ENCODE data around the gene OR6C1. TPM values are rescaled to one million over a fixed set of nuclear protein-coding genes. Genes with fewer than 3 reads are reported as not detected.
"Not testable (repeated sequence)": the region's sequence is repeated elsewhere in the genome, so short reads cannot be mapped to it uniquely, and the experiment has no call there.

OR6C1 gene
- total RNA-seq, 2 donors from 2014 or later: not detected

GRCh38 chr12:55330446-55330845, 16.3 kb downstream of the OR6C1 start, which contains the start of gene OR6C3:
TSS of gene OR6C3 (plus strand) at chr12:55330746. CDS start at chr12:55331701, 955 bp downstream.
- Histone ChIP-seq H3K27ac (no peak within 1 kb of the TSS), H3K9me3 (no peaks in the 10 kb centered on the region), H3K4me1 (replicated peaks) (no peaks in the 10 kb centered on the region), H3K4me3 (no peak within 1 kb of the TSS), H3K36me3 (no peaks in the 10 kb centered on the region), H3K27me3 (replicated peaks; ENCODE audit: insufficient read depth) (no peaks in the 10 kb centered on the region)
- intact Hi-C loops (cut with DNase I): no loop called here
- TF ChIP-seq POLR2AphosphoS5 (IDR thresholded peaks at IDR 0.05) (no peak), CTCF (IDR thresholded peaks at IDR 0.05) (no peak), POLR2A (IDR thresholded peaks at IDR 0.05) (no peak)
- WGBS: 95% methylated on average over 1 of the region's 1 CpG
- DNase-seq (ENCODE audit: low spot score): no peak

- Histone ChIP-seq H3K27me3 (replicated peaks; ENCODE audit: insufficient read depth) (no peaks in the 10 kb centered on the region), H3K4me3 (no peak overlapping the region), H3K4me1 (replicated peaks) (no peaks in the 10 kb centered on the region), H3K27ac (no peak overlapping the region), H3K9me3 (no peaks in the 10 kb centered on the region), H3K36me3 (no peaks in the 10 kb centered on the region)
- TF ChIP-seq POLR2A (IDR thresholded peaks at IDR 0.05): no peak
- no peak for TF ChIP-seq POLR2AphosphoS5 (IDR thresholded peaks at IDR 0.05)
- no peak for TF ChIP-seq CTCF (IDR thresholded peaks at IDR 0.05)
- DNase-seq (ENCODE audit: low spot score): no peak
- 91% methylated on average over 10 of the region's 10 CpGs for WGBS
- intact Hi-C loops (cut with DNase I): no loop called here
These were observed 21.9 kb downstream of the OR6C1 start for GRCh38 chr12:55336002-55336401.

GRCh38 chr12:55355338-55355737, 41.2 kb downstream of the OR6C1 start:
- DNase-seq (ENCODE audit: low spot score); H3K27me3 ChIP-seq (replicated peaks; ENCODE audit: insufficient read depth); H3K4me1 ChIP-seq (replicated peaks); H3K9me3 ChIP-seq; H3K36me3 ChIP-seq; H3K27ac ChIP-seq; intact Hi-C loops (cut with DNase I); H3K4me3 ChIP-seq: not testable (repeated sequence)
- WGBS: 44% methylated on average over 4 of the region's 4 CpGs

- intact Hi-C loops (cut with DNase I): no loop called here
- Histone ChIP-seq H3K36me3 (no peaks in the 10 kb centered on the region), H3K9me3 (no peaks in the 10 kb centered on the region), H3K27me3 (replicated peaks; ENCODE audit: insufficient read depth) (peaks cover 3% of the 10 kb centered on the region), H3K4me3 (no peak within 1 kb of the TSS), H3K4me1 (replicated peaks) (no peaks in the 10 kb centered on the region), H3K27ac (no peak within 1 kb of the TSS)
- TF ChIP-seq POLR2A (IDR thresholded peaks at IDR 0.05) (no peak), CTCF (IDR thresholded peaks at IDR 0.05) (no peak)
- DNase-seq (ENCODE audit: low spot score): no peak
- 79% methylated on average over 4 of the region's 4 CpGs for WGBS
These were observed 48.5 kb downstream of the OR6C1 start, which contains the start of gene OR6C75 for GRCh38 chr12:55362675-55363074. TSS of gene OR6C75 (plus strand) at chr12:55362975. CDS start at chr12:55365111, 2,136 bp downstream.

- no peak overlapping the region for H3K27ac ChIP-seq
- no peaks in the 10 kb centered on the region for H3K27me3 ChIP-seq (replicated peaks; ENCODE audit: insufficient read depth)
- H3K4me1 ChIP-seq (replicated peaks): no peaks in the 10 kb centered on the region
- 83% methylated on average over 3 of the region's 3 CpGs for WGBS
- TF ChIP-seq CTCF (IDR thresholded peaks at IDR 0.05): no peak
- no peak for TF ChIP-seq POLR2A (IDR thresholded peaks at IDR 0.05)
- no peak for TF ChIP-seq POLR2AphosphoS5 (IDR thresholded peaks at IDR 0.05)
- no peak for DNase-seq (ENCODE audit: low spot score)
- H3K36me3 ChIP-seq: no peaks in the 10 kb centered on the region
- intact Hi-C loops (cut with DNase I): loop anchor here (1.0 kb wide), 1 partner anchor 8 kb away; no protein-coding TSS in a partner anchor
- no peaks in the 10 kb centered on the region for H3K9me3 ChIP-seq
- no peak overlapping the region for H3K4me3 ChIP-seq
These were observed 50.9 kb downstream of the OR6C1 start for GRCh38 chr12:55365086-55365485.

Other genes with a start within 250 kb of the OR6C1 start
- not detected for gene OR9K2, start 187.9 kb upstream of the OR6C1 start, total RNA-seq
- gene OR10A7, start 93.3 kb upstream of the OR6C1 start, total RNA-seq: not detected
- not detected for gene OR6C74, start 69.7 kb upstream of the OR6C1 start, total RNA-seq
- not detected for gene OR6C6, start 17.8 kb upstream of the OR6C1 start, total RNA-seq
- gene OR6C3, start 16.4 kb downstream of the OR6C1 start, total RNA-seq: not detected
- not detected for gene OR6C75, start 48.6 kb downstream of the OR6C1 start, total RNA-seq
- gene OR6C65, start 86.2 kb downstream of the OR6C1 start, total RNA-seq: not detected
- not detected for gene OR6C76, start 111.9 kb downstream of the OR6C1 start, total RNA-seq
- gene OR6C2, start 129.7 kb downstream of the OR6C1 start, total RNA-seq: not detected
- gene OR6C70, start 155.8 kb downstream of the OR6C1 start, total RNA-seq: not detected
- gene OR6C68, start 178.0 kb downstream of the OR6C1 start, total RNA-seq: not detected
- gene OR6C4, start 235.3 kb downstream of the OR6C1 start, total RNA-seq: not detected

All from prostate gland (tissue), 2 donors.